LNCAP (cell line): ENCODE results near the gene C1QL4.
A peak's percentile ranks its signal among the peaks of the same experiment; 100 is the strongest.

Experiments used
- TF ChIP-seq, protein P1 (sequence below): fragments of 450-650 bp; IDR thresholded peaks from 2 replicates; pipeline ENCODE4 v1.5.1; 2017; ENCODE audit warnings: mild to moderate bottlenecking

The C1QL4 gene

DNA sequence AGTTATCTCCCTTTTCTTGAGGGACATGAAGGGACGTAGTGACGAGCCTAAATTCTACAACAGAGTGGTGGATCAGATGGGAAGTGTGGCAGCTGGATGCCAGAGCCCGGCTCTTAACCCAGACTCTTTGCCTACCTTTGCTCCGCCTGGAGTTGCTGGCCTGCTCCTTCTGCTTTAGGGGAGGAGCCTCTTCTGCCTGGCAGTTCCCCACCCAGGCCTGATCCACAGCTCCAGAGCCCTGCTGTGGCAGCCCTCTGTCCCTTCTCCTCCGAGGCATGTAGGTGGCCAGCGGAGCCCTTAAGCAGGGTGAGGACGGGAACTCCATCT lies 44.3 kb downstream of the C1QL4 start:
- TF ChIP-seq, protein P1, sequence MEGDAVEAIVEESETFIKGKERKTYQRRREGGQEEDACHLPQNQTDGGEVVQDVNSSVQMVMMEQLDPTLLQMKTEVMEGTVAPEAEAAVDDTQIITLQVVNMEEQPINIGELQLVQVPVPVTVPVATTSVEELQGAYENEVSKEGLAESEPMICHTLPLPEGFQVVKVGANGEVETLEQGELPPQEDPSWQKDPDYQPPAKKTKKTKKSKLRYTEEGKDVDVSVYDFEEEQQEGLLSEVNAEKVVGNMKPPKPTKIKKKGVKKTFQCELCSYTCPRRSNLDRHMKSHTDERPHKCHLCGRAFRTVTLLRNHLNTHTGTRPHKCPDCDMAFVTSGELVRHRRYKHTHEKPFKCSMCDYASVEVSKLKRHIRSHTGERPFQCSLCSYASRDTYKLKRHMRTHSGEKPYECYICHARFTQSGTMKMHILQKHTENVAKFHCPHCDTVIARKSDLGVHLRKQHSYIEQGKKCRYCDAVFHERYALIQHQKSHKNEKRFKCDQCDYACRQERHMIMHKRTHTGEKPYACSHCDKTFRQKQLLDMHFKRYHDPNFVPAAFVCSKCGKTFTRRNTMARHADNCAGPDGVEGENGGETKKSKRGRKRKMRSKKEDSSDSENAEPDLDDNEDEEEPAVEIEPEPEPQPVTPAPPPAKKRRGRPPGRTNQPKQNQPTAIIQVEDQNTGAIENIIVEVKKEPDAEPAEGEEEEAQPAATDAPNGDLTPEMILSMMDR, result no peak

DNA sequence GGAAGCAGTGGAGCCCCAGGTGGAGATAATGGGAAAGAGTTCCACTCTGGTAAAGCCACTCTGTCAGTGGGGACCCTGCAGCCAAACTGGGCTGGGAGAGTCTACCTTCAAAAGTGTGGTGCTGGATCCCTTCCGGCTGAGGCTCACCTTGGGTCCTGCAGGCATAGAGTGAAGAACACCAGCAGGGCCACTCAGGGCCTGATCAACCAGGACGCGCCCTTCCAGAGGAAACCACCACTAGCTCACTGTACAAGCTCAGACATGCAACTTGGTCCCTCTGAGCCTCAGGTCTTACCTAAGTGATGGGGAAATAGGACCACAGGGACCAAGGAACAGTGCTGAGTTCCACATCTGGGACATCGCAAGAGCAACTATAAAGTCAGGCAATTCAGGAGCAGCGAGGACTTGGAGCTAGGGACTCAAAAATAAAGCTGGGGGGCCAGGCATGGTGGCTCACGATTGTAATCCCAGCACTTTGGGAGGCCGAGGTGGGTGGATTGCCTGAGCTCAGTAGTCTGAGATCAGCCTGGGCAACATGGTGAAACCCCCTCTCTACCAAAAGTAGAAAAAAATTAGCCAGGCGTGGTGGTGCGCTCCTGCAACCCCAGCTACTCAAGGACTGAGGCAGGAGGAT lies 47.9 kb downstream of the C1QL4 start:
- TF ChIP-seq, protein P1, result no peak

DNA sequence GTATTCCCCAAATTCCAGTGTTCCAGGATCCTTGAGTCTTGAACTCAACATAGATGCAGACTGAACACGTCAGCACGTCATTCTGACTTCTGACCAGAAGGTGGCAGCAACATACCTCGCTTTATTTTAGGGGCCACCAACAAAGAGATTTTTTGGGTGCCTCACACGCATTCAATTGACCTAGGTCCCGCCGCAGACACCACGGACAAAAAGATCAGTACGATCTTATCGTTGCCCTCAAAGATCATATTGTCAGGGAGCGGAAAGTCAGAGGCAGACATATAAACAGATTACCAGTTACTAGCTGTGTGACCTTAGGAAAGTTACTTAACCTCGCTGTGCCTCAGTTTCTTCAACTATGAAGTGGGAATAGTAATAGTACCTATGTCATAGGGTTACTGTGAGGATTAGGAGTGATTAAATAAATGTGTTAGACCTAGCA lies 48.6 kb downstream of the C1QL4 start:
- TF ChIP-seq, protein P1, result peak; percentile 89

DNA sequence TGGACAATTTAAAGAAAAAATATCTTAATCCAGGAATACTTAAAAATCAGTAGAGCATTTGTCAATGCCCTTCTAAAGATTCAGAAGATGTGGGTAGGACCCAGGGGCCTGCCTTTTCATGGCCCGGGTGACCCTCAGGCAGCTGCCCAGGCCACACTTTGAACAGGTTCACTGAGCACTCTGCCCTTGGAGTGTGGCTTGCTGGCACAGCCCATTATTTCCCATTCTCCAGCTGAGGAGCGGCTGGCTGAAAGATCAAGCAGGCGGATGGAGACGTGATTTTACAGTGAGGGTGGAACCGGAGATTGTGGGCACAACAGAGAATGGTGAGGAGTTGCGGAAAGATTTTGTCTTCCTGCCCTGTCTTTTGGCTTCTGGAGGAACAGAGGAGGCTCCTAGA lies 49.1 kb downstream of the C1QL4 start:
- TF ChIP-seq, protein P1, result no peak

DNA sequence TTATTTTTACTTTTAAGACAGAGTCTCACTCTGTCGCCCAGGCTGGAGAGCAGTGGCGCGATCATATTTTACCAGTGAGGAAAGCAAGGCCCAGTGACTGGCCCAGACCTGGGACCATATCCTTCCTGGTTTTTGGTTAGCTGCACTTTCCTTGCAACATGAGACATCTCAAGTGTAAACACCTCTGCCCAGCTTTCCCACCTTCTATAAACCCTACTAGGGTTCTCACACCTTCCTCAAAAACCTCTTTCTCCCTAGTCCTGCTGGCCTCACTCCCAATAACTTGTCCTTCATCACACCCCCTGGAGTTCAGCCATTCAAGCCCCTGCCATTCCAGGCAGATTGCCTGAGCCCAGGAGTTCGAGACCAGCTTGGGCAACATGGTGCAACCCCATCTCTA lies 52.3 kb downstream of the C1QL4 start:
- TF ChIP-seq, protein P1, result no peak

DNA sequence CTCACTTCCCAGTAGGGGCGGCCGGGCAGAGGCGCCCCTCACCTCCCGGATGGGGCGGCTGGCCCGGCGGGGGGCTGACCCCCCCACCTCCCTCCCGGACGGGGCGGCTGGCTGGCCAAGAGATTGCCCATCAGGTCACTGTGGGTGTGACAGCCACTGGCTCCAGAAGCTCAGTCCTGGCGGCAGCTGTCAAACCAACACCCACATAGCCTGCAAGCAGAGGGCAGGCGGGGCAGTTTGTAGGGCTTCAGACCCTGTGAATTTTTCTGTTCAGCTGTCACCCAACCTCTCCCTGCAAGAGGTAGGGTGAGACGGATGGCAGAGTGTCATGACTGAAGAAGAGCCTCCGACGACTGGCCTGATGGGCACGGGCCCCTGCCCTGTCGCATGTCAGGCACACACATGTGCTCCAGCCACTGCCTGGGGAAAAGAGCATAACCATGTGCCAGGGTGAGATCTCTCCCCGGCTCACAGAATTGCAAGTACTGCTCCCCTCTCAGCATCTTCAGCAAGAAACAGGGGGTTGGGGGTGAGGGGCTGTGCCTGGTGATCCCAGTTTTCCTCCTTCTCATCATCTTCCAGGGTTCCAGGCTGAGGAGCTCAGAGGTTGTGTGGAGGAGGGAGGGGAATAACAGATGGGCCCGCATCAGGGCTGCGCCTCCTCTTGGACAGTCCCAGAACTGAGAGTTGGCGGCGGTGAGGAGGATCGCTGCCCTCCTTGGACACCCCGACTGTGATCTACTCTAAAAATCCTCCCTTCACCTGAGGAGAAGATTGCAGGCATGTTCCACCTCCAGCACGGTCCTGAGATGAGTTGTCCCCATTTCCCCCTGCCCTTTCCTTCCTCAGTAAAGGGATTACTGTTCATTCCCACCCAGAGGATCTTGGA lies 53.2 kb downstream of the C1QL4 start:
- TF ChIP-seq, protein P1, result no peak
